HepG2 (cell line): ENCODE data around the gene VAV2. TPM values are rescaled to one million over a fixed set of nuclear protein-coding genes. Genes with fewer than 3 reads are reported as not detected.
A peak's percentile ranks its signal among the peaks of the same experiment; 100 is the strongest.

Source experiments
- GATAD1 ChIP-seq: IDR thresholded peaks from 2 replicates; pipeline ENCODE4 v1.6.1; 2016; ENCODE audit warnings: missing genetic modification reagents, missing compliant biosample characterization
- GTF2F1 ChIP-seq: fragments of 150-350 bp; IDR thresholded peaks from 2 replicates; pipeline ENCODE4 v1.6.1; 2014; ENCODE audit warnings: low read length
- HES4 ChIP-seq: sonication (generic); formaldehyde crosslinking; IDR thresholded peaks from 2 replicates; pipeline ENCODE4 v1.9.0; 2021; ENCODE audit warnings: mild to moderate bottlenecking, missing genetic modification reagents, borderline replicate concordance
- HOXA5 ChIP-seq: sonication (generic); formaldehyde crosslinking; IDR thresholded peaks from 2 replicates; pipeline ENCODE4 v1.4.0; 2020; ENCODE audit warnings: missing genetic modification reagents
- IKZF1 ChIP-seq: fragments of 450-650 bp; IDR thresholded peaks from 2 replicates; pipeline ENCODE4 v1.7.1; 2016
- KLF12 ChIP-seq: sonication (generic); formaldehyde crosslinking; IDR thresholded peaks from 2 replicates; pipeline ENCODE4 v1.4.0; 2020; ENCODE audit warnings: missing genetic modification reagents, borderline replicate concordance
- NONO ChIP-seq, 2 experiments: fragments of 450-650 bp in 1 of 2; sonication (generic) in 1 of 2; formaldehyde crosslinking in 1 of 2; IDR thresholded peaks in 1 of 2; conservative IDR thresholded peaks in 1 of 2; 2 replicates each; pipeline versions ENCODE4 v1.6.1 to v1.8.0; 2017 to 2022; ENCODE audit warnings: mild to moderate bottlenecking in 1 of 2, missing genetic modification reagents in 1 of 2, moderate library complexity in 1 of 2
- NR2F1 ChIP-seq, 2 experiments: fragments of 450-650 bp in 1 of 2; formaldehyde crosslinking in 1 of 2; IDR thresholded peaks; 2 replicates each; pipeline versions ENCODE4 v1.5.0 to v1.6.1; 2016 to 2020; ENCODE audit warnings: mild to moderate bottlenecking in 1 of 2, missing compliant biosample characterization in 1 of 2, missing genetic modification reagents in 1 of 2, moderate library complexity in 1 of 2
- SNAPC2 ChIP-seq: sonication (generic); formaldehyde crosslinking; IDR thresholded peaks from 2 replicates; pipeline ENCODE4 v1.8.1; 2022; ENCODE audit warnings: mild to moderate bottlenecking, missing genetic modification reagents
- ZFP36 ChIP-seq: fragments of 150-350 bp; IDR thresholded peaks from 2 replicates; pipeline ENCODE4 v1.6.1; 2018; ENCODE audit warnings: borderline replicate concordance, low read length, low read depth; ENCODE audit not compliant: partially characterized antibody
- ZNF136 ChIP-seq: sonication (generic); formaldehyde crosslinking; IDR thresholded peaks from 2 replicates; pipeline ENCODE4 v1.8.1; 2022; ENCODE audit warnings: low read depth, mild to moderate bottlenecking, moderate library complexity, missing genetic modification reagents
- ZNF558 ChIP-seq: sonication (generic); formaldehyde crosslinking; IDR thresholded peaks from 2 replicates; pipeline ENCODE4 v1.9.0; 2022; ENCODE audit warnings: mild to moderate bottlenecking, missing genetic modification reagents, borderline replicate concordance
- ZNF562 ChIP-seq: sonication (generic); formaldehyde crosslinking; IDR thresholded peaks from 2 replicates; pipeline ENCODE4 v1.8.0; 2022; ENCODE audit warnings: missing genetic modification reagents, borderline replicate concordance
- ZNF615 ChIP-seq: sonication (generic); formaldehyde crosslinking; IDR thresholded peaks from 2 replicates; pipeline ENCODE4 v1.5.0; 2020; ENCODE audit warnings: mild to moderate bottlenecking, missing genetic modification reagents, borderline replicate concordance
- ZNF672 ChIP-seq: sonication (generic); formaldehyde crosslinking; IDR thresholded peaks from 2 replicates; pipeline ENCODE4 v1.8.1; 2022; ENCODE audit warnings: missing genetic modification reagents
- ZSCAN30 ChIP-seq: sonication (generic); formaldehyde crosslinking; IDR thresholded peaks from 2 replicates; pipeline ENCODE4 v1.5.0; 2020; ENCODE audit warnings: mild to moderate bottlenecking, missing genetic modification reagents
- polyA plus RNA-seq, 8 experiments: library from polyadenylated mRNA; depleted of rRNA in 3 of 8; stranded (reverse) in 7 of 8; unstranded in 1 of 8; fragments of >200 nt; fragmentation: Illumina TruSeq in 4 of 8; extraction: Trizol in 4 of 8; gene quantifications; 2 replicates each; pipeline versions ENCODE4 v1.2.1 to v1.2.3, GENCODE V29; 2011 to 2016; ENCODE audit warnings: low read depth in 4 of 8, missing spikeins in 1 of 8, mixed read lengths in 1 of 8; ENCODE audit not compliant: insufficient read depth in 1 of 8
- total RNA-seq, 5 experiments: library from RNA; depleted of rRNA; stranded (reverse); fragments of >200 nt; fragmentation: Illumina TruSeq; extraction: Trizol; gene quantifications; 2 replicates each; pipeline ENCODE4 v1.2.3, GENCODE V29; 2016; ENCODE audit warnings: low read depth in 1 of 5
- TF ChIP-seq, protein P1 (sequence below): sonication (generic); formaldehyde crosslinking; IDR thresholded peaks from 2 replicates; pipeline ENCODE4 v1.8.0; 2022; ENCODE audit warnings: missing genetic modification reagents, mild to moderate bottlenecking, borderline replicate concordance
- TF ChIP-seq, protein P2 (sequence below): fragments of 450-650 bp; IDR thresholded peaks from 2 replicates; pipeline ENCODE4 v1.6.1; 2017
- TF ChIP-seq, protein P3 (sequence below): sonication (generic); formaldehyde crosslinking; conservative IDR thresholded peaks from 2 replicates; pipeline ENCODE4 v1.4.0; 2020; ENCODE audit warnings: missing genetic modification reagents
- TF ChIP-seq, protein P4 (sequence below): sonication (generic); formaldehyde crosslinking; IDR thresholded peaks from 2 replicates; pipeline ENCODE4 v1.8.1; 2022; ENCODE audit warnings: low read depth, mild to moderate bottlenecking, missing genetic modification reagents
- TF ChIP-seq, protein P5 (sequence below): IDR thresholded peaks from 2 replicates; pipeline ENCODE4 v1.6.1; 2016; ENCODE audit warnings: control low read depth

Gene VAV2
- total and polyA plus RNA-seq, 2 of the 13 experiments (the other 11 are each of a cell fraction or from before 2014, with no cell fraction given), result 22.5 to 22.9 TPM

DNA sequence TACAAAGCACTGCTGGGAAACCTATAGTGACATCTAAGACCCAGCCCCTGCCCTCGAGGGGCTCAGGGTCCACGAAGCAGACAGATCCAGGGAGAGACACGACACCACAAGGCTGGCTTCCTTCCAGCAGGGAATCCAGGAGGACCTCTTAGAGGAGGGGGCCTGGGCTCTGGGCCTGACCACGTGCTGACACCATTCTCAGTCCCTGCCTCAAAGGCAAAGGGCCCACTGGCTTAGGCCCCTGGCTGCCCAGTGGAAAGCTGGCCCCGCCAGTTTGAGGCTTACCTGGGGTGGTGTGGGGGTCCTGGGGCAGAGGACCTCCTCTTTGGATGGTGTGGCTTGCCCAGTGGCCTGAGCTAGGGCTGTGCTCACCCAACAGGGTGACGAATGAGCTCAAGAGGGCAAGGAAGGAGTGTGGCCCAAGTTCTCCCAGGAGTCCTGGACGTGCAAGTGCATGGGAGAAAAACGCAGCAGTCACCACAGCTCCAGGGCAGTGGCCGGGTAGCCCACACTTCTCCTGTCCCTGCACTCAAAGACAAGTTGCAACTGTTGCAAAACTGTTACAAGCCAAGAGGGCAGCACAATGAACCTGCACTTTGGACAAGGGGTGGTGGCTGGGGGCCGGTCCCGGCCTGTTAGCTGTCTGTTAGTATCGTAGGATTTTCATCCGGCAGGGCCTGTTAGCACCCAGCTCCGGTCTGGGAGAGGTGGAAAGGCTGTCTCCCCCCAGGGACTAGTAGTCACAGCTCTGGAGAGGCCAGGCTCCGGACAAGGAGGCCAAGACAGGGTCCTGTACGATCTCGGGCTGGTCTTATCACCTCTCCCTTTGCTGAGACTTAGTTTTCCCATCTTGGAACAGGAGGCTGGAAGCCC is 252.5 kb downstream of the VAV2 start (continued):
- TF ChIP-seq HES4 (CRISPR knock-in tag) (peak; percentile 83), NONO (IDR thresholded peaks at IDR 0.05) (no peak), NONO (CRISPR knock-in tag; conservative IDR thresholded peaks at IDR 0.05) (peak; percentile 88), HOXA5 (no peak; the same call in 1 of the 2 replicates), ZNF672 (CRISPR knock-in tag) (no peak), GTF2F1 (no peak), KLF12 (CRISPR knock-in tag) (no peak), GATAD1 (CRISPR knock-in tag) (peak; percentile 68; the same call in 1 of the 2 replicates), ZSCAN30 (CRISPR knock-in tag) (no peak), ZNF562 (CRISPR knock-in tag) (no peak), SNAPC2 (CRISPR knock-in tag) (0 out of 2 replicates have a peak, but pooled peaks have one; percentile 71), NR2F1 (CRISPR knock-in tag; IDR thresholded peaks at IDR 0.05) (peak; percentile 65 to 77; a peak in 3 of 4 replicates), IKZF1 (no peak), ZNF136 (CRISPR knock-in tag) (0 out of 2 replicates have a peak, but pooled peaks have one; percentile 84), ZNF615 (CRISPR knock-in tag) (peak; percentile 45; the same call in 1 of the 2 replicates), ZFP36 (peak; percentile 59), ZNF558 (CRISPR knock-in tag) (0 out of 2 replicates have a peak, but pooled peaks have one; percentile 38)
- TF ChIP-seq, protein P1, sequence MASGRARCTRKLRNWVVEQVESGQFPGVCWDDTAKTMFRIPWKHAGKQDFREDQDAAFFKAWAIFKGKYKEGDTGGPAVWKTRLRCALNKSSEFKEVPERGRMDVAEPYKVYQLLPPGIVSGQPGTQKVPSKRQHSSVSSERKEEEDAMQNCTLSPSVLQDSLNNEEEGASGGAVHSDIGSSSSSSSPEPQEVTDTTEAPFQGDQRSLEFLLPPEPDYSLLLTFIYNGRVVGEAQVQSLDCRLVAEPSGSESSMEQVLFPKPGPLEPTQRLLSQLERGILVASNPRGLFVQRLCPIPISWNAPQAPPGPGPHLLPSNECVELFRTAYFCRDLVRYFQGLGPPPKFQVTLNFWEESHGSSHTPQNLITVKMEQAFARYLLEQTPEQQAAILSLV (CRISPR knock-in tag), result 0 out of 2 replicates have a peak, but pooled peaks have one; percentile 75
- TF ChIP-seq, protein P2, sequence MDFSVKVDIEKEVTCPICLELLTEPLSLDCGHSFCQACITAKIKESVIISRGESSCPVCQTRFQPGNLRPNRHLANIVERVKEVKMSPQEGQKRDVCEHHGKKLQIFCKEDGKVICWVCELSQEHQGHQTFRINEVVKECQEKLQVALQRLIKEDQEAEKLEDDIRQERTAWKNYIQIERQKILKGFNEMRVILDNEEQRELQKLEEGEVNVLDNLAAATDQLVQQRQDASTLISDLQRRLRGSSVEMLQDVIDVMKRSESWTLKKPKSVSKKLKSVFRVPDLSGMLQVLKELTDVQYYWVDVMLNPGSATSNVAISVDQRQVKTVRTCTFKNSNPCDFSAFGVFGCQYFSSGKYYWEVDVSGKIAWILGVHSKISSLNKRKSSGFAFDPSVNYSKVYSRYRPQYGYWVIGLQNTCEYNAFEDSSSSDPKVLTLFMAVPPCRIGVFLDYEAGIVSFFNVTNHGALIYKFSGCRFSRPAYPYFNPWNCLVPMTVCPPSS, result no peak
- TF ChIP-seq, protein P3, sequence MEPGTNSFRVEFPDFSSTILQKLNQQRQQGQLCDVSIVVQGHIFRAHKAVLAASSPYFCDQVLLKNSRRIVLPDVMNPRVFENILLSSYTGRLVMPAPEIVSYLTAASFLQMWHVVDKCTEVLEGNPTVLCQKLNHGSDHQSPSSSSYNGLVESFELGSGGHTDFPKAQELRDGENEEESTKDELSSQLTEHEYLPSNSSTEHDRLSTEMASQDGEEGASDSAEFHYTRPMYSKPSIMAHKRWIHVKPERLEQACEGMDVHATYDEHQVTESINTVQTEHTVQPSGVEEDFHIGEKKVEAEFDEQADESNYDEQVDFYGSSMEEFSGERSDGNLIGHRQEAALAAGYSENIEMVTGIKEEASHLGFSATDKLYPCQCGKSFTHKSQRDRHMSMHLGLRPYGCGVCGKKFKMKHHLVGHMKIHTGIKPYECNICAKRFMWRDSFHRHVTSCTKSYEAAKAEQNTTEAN, result peak; percentile 51; the same call in 1 of the 2 replicates
- TF ChIP-seq, protein P4, sequence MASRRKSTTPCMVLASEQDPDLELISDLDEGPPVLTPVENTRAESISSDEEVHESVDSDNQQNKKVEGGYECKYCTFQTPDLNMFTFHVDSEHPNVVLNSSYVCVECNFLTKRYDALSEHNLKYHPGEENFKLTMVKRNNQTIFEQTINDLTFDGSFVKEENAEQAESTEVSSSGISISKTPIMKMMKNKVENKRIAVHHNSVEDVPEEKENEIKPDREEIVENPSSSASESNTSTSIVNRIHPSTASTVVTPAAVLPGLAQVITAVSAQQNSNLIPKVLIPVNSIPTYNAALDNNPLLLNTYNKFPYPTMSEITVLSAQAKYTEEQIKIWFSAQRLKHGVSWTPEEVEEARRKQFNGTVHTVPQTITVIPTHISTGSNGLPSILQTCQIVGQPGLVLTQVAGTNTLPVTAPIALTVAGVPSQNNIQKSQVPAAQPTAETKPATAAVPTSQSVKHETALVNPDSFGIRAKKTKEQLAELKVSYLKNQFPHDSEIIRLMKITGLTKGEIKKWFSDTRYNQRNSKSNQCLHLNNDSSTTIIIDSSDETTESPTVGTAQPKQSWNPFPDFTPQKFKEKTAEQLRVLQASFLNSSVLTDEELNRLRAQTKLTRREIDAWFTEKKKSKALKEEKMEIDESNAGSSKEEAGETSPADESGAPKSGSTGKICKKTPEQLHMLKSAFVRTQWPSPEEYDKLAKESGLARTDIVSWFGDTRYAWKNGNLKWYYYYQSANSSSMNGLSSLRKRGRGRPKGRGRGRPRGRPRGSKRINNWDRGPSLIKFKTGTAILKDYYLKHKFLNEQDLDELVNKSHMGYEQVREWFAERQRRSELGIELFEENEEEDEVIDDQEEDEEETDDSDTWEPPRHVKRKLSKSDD, result no peak
- TF ChIP-seq, protein P5, sequence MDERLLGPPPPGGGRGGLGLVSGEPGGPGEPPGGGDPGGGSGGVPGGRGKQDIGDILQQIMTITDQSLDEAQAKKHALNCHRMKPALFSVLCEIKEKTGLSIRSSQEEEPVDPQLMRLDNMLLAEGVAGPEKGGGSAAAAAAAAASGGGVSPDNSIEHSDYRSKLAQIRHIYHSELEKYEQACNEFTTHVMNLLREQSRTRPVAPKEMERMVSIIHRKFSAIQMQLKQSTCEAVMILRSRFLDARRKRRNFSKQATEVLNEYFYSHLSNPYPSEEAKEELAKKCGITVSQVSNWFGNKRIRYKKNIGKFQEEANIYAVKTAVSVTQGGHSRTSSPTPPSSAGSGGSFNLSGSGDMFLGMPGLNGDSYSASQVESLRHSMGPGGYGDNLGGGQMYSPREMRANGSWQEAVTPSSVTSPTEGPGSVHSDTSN (CRISPR knock-in tag), result peak; percentile 29; the same call in 1 of the 2 replicates
